Measurements from ENCODE around the gene CLK3.
"Not testable (repeated sequence)": the region's sequence is repeated elsewhere in the genome, so short reads cannot be mapped to it uniquely, and the experiment has no call there.

CLK3 gene

GRCh38 chr15:74621936-74622335 lies 6.3 kb downstream of the CLK3 start:
- no peak for DNase-seq

- DNase-seq, result no peak
Measured at GRCh38 chr15:74622758-74623157, 7.1 kb downstream of the CLK3 start.

DNA sequence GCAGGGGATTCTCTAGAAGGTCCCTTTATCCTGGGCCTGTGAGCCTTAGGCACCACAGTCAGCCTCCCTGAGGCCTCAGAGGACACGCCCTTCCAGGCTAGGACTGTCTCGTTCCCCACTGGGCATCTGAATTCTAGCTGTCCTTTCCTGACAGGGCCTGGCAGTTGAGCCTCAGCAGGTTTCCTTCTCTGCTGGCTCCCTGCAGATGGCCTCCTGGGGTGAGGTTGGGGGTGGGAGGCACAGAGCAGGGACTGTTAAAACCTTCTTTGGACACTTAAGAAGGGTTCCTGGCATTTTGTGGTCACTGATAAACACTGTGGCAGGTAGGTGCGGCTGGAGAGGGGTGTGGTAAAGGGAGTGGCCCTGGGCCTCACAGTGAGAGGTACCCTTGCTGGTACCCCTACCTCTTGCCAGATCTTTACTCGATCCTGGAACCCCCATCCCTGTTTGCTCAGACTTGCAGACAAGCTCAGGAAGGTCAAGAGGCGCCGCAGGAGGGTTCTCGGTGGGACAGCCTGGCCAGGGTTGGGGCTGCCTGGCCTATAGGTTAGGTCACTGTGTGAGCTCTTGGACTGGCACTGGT lies 8.5 kb downstream of the CLK3 start:
- no peak for DNase-seq

DNA sequence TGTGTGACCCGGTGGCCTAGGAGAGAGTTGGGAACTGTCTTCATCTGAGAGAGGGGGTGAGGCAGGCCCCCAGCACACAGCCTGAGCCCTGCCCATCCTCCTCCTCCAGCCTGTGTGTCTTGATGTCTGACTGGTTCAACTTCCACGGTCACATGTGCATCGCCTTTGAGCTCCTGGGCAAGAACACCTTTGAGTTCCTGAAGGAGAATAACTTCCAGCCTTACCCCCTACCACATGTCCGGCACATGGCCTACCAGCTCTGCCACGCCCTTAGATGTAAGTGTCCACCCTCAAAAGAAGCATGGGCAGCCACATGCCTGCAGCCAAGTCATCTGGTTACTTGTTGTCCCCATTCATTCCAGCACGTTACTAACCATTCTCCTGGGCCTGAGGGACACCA lies 10.1 kb downstream of the CLK3 start:
- no peak for DNase-seq

DNA sequence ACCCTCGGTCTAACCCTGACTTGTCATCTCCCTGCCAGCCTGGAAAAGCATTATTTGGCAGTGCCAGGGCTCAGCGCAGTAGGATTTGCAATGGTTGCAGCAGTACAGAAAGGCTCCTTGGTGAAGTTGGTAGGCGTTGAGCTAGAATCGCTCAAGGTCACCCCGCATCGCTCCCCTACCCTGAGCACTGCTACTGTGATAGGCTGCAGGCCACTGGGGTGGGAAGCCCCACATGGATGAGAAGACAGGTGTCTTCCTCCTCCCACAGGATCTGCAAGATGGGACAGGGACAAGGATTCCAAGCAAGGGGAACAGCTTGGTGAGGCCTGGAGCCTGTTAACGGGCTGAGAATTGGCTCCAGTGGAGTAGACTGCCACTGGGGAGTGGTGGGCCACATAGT lies 10.7 kb downstream of the CLK3 start:
- no peak for DNase-seq

GRCh38 chr15:74626752-74627692 lies 11.4 kb downstream of the CLK3 start:
- DNase-seq, result no peak

DNA sequence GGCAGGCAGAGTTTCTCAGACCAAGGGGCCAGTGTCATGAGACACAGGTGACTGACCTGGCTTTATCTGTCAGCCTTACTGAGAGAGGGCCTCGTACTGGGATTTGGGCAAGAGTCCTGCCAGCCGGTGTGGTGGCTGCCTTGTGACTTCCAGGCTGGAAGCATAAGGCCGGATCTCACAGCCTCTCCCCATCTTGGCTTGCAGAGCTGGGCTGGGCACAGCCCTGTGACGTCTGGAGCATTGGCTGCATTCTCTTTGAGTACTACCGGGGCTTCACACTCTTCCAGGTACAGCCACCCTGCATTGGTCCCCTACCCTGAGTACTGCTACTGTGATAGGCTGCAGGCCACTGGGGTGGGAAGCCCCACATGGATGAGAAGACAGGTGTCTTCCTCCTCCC lies 12.1 kb downstream of the CLK3 start:
- DNase-seq, result no peak

GRCh38 chr15:74628199-74628598 lies 12.6 kb downstream of the CLK3 start:
- DNase-seq, result no peak

DNA sequence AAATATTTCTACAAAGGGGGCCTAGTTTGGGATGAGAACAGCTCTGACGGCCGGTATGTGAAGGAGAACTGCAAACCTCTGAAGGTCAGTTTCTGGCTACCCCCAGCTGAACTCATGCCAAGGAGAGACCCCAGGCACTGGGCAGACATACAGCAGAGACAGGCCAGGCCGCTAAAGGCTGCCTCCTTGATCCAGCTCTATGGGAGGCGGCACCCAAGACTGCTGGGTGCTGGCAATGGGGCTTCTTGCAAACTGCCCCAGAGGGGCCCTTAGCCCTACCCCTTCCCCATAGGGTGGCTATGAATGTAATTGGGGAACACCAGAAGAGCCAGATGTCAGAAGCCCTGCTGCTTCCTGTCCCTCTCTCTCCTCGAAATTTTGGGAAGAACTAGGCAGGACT lies 13.3 kb downstream of the CLK3 start:
- no peak for DNase-seq

DNA sequence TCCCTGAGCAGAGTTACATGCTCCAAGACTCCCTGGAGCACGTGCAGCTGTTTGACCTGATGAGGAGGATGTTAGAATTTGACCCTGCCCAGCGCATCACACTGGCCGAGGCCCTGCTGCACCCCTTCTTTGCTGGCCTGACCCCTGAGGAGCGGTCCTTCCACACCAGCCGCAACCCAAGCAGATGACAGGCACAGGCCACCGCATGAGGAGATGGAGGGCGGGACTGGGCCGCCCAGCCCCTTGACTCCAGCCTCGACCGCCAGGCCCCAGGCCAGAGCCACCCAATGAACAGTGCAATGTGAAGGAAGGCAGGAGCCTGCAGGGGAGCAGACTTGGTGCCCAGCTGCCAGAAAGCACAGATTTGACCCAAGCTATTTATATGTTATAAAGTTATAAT lies 14.1 kb downstream of the CLK3 start:
- not testable (repeated sequence) for DNase-seq

GRCh38 chr15:74630284-74631086 lies 14.8 kb downstream of the CLK3 start:
- no peak for DNase-seq

DNA sequence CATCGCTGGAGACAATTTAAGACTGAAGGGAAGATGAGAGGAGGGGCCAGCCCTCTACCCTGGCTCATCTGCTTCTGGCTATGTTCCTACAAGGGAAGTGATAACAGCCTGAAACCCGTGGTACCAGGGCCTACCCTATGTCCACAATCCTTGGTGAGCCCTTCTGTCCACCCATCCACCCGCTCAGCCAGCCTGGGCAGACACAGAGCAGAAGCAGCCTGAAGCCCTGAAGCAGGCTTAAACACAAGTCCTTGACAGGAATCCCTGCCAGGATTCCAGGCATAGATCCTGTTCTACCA lies 15.4 kb downstream of the CLK3 start:
- no peak for DNase-seq

DNA sequence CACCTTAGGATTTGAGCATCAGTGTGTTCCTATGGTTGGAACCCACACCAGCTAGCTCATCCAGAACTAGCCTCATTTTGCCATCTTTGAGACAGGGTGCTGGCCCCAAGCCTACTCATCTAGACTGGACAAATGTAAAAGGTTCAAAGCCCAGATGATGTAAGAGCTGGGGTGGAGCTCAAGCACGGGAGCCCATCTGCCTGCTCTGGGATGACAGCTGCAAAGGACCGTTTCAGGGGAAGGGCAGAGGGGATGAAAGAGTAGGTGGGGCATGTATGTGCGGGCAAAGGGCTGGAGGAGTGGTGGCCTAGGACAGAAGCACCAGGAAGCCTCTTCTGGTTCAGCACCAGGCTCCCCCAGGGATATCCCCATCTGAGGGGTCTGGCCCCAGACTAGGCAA lies 15.8 kb downstream of the CLK3 start:
- no peak for DNase-seq

DNA sequence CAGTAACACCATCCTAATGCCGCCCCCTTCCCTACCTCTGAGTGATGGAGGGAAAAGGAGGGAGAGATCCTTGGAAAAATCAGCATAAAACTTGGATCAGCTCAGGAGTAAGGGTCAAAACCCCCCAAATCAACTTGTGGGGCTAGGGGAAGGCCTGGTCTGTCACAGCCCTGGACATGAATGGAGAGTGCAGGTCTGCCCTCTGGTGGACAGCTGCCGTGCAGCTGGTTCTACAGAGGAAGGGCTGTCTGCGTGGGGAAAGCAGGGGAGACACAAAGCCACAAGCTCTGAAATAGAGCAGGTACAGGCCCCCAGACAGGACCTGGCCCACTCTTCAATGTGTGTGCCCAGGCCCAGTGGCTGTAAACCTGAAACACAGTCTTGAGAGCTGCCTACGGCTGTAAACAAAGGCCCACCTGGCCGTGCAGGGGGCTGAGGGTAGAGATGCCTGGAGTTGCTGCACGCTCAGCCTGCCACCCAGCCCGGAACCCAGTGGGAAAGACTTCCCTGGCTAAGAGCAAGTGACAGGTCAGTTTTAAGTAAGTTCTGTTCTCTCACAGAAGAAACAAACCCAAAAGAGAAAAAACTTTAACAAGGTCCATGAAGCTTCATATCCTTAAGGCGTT lies 16.4 kb downstream of the CLK3 start:
- DNase-seq, result peak; percentile 52 to 60

DNA sequence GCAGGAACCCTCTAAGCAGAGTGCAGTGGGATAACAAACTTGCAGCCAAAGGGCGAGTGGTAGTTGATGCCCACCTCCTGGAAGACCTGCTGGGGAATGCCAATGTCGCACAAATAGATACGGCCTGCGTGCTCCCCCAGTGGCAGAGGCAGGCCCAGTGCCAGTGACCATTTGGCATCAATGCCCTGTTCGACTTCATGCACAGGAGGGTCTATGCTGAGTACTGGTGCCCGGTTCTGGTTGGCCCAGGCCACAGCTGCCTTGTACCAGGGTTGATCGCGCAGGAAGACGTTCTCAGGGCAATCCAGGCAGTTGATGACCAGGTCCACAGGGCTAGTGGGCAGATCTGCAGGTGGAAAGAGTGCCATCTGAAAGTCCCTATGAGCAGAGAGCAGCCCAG lies 17.0 kb downstream of the CLK3 start:
- DNase-seq, result no peak

DNA sequence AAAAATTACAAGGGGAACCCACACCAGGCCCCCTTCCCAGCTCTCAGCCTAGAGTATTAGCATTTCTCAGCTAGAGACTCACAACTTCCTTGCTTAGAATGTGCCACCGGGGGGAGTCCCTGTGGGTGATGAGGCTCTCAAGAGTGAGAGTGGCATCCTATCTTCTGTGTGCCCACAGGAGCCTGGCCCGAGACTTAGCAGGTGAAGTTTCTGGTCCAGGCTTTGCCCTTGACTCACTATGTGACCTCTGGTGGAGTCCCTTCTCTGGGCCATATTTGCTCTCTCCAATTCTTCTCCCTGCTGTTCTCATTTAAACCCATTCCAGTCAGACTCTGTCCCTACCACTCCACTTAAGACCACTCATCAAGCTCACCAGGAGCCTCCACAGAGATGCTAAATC lies 18.1 kb downstream of the CLK3 start:
- no peak for DNase-seq

DNA sequence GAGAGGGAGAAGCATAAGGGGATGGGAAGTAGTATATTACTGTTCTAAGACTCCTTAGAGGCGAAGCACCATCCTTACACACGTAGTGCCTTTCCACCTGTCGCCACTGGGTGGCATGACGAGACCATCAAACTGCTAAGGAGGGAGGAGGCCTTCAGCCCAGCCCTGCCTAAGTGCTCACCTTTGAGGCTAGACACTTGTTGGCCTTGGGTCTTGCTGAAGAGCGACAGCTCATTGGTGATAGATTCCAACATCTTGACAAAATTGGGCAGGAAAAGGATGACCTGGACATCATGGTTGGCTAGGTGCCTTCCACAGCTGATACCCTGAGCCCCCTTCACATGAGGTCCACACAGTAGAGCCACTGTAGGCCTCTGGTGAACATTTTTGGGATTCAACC lies 19.6 kb downstream of the CLK3 start:
- peak; percentile 59 to 67 for DNase-seq

- no peak for DNase-seq
Measured at GRCh38 chr15:74636984-74637383, 21.3 kb downstream of the CLK3 start.

DNA sequence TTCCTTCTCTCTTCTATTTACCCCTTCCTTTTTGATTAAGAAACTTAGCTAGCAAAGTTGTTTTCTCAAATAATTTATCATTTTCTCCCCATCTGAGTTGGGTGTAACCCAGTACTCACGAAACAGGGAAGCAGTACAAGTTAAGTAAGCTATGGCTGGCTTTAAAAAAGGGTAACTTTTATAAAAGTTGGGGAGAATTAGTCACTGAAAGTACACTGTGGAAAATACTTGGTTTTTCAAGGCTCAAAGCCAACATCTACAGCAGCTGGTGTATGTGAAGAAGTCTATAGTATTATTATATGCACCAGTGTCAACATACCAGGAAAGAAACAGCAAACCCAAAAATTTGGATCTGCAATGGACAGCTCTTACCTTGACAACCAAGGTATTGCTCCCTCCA lies 25.5 kb downstream of the CLK3 start:
- DNase-seq, result no peak

- no peak for DNase-seq
Measured at GRCh38 chr15:74642348-74642733, 26.7 kb downstream of the CLK3 start.

DNA sequence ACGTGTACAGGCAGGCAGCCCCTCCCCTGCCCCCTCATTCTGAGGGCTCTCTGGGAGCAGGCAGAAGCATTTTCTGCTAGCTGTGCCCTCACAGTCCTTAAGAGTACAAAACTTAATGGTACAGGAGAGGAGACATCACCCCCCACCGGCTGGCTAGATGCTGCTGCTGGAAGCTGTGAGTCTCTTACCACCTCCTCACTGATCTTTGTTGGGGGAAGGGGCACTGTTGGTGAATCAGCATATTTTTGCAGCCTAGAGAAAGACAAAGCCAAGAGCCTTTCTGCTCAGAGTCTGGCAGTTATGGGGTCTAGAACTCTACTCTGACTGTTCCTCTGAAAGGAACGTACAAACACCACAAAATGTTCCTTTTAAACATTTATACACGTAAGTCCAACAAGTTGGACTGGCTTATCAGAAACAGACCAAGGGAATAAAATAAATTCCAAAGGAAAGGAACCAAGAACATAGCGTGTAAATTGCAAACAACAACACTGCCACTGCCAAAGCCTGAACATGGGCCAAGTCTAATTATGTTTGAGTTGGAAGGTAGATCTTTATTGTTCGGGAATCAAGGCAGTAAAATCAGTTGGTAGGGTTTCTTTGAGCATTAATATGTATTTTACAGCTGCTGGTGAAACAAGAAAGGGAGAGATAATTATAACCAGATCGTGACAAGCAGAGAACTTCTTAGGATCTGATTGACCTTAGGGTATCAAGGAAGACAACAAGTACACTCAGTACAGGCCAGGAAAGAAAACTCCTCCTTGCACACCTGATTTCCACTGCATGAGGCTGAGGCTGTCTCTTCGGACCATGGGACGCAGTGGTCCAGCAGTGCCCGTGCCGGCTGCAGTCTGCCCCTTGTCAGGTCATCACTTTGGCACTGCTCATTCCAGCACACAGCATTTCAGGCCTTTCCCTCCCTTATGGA lies 27.4 kb downstream of the CLK3 start:
- DNase-seq, result no peak

- DNase-seq, result no peak
Measured at GRCh38 chr15:74643665-74644204, 28.1 kb downstream of the CLK3 start.

Data from stimulated activated CD4-positive, alpha-beta T cell treated with anti-CD3 and anti-CD28 coated beads, Interleukin-2, amount 100 ng/mL, for 48 hours (primary cell).